Activated CD8-positive, alpha-beta memory T cell treated with anti-CD3 and anti-CD28 coated beads, Interleukin-2, amount 50 U/mL, for 24 hours (primary cell): Measurements from ENCODE around the gene MEP1B.
"Not testable (repeated sequence)": the region's sequence is repeated elsewhere in the genome, so short reads cannot be mapped to it uniquely, and the experiment has no call there.

Experiments used
- DNase-seq: peaks from one replicate; pipeline ENCODE4 v3.0.0-alpha.2; 2020; ENCODE audit errors: extremely low read depth

Gene MEP1B

DNA sequence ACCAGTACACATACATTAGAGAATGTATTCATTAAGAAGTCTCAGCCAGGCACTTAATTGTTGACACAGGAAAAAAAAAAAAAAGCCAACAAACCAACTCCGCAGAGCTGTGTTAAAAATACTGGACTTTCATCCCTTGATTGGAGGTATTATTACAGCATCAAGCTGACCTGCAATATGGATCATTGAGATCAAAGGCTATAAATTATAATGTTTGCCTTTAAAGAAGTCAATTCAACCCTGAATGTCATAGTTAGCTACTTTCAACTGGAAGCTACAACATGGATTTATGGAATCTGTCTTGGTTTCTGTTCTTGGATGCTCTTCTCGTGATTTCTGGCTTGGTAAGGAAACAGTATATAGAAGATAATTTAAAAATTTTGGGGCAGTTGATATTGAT lies at the start of gene MEP1B:
Gene MEP1B (plus strand): TSS at position 250 of the 400 bp plus-strand sequence. CDS start 32 bp downstream, at position 282.
- DNase-seq, result no peak

- no peak for DNase-seq
Measured at GRCh38 chr18:32148185-32148870, 41.5 kb upstream of the MEP1B start.

- no peak for DNase-seq
Measured at GRCh38 chr18:32152705-32153448, 37.0 kb upstream of the MEP1B start.

DNA sequence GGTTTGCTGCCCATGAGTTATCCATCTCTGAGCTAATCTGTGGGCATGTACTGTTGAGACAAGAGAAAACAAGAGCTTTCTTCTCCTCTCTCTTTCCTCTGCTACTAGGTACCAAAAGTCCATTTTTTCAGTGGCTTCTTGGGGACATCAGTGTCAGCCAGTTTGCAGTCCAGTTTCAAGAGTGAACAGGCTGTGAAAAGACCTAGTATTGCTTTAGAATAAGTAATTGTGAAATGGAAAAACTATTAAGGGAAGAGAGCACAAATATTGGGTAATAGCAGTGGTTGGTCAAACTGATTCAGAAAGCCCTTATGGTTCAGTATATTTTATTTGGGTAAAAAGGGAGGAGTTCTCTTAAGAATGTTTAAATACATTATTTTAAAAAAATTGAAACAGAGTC lies 33.0 kb upstream of the MEP1B start:
- no peak for DNase-seq

DNA sequence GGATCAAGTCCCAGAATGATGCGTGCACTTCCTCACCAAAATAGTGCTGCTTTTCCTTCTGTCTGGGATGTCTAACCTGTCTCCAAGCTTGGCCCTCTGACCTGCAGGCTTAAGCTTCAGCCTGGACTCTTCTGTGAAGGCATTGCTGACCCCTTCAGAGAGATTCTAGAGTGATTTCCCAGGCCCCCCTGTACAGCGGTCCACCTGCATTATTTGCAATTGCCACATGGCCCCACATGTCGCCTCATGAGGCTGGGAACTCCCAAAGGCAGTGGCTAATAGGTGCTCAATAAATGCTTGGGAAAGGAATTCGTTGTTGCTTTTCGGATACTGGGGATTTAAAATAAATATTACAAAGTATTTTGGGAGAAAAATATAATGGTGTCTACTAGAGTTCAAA lies 32.3 kb upstream of the MEP1B start:
- DNase-seq, result no peak

DNA sequence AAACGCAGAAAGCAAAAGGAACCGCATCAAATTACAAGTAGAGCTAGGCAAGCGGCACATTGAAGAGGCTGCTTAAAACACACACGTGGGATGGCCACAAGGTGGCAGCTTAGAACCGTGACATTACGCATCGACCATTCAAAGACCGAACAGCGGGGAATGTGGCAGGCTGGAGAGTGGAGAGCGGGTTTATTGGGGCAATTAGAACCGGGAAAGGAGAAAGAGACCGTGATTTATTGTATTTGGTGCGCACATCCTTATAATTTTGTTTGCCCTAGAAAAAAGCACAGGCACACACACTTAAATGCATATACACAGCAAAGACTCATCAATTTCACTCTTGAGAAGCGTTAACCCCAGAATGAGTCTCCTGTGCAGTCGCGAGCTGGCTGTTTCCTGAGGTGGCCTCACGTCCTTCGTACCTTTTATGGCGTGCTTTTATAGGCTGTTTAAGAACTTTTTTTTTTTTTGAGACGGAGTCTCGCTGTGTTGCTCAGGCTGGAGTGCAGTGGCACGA lies 31.7 kb upstream of the MEP1B start:
- DNase-seq, result peak; percentile 21

DNA sequence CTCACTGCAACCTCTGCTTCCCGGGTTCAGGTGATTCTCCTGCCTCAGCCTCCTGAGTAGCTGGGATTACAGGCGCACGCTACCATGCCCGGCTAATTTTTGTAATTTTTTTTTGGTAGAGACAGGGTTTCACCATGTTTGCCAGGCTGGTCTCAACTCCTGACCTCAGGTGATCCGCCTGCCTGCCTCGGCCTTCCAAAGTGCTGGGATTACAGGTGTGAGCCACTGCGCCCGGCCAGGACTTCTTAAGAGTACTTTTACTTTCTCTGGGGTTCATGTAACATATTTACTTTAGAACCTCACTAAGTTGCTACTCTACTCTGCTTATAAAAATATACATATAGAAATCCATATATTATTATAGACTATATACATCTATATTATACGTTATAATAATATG lies 31.2 kb upstream of the MEP1B start:
- not testable (repeated sequence) for DNase-seq

- DNase-seq, result no peak
Measured at GRCh38 chr18:32160547-32160946, 29.3 kb upstream of the MEP1B start.

DNA sequence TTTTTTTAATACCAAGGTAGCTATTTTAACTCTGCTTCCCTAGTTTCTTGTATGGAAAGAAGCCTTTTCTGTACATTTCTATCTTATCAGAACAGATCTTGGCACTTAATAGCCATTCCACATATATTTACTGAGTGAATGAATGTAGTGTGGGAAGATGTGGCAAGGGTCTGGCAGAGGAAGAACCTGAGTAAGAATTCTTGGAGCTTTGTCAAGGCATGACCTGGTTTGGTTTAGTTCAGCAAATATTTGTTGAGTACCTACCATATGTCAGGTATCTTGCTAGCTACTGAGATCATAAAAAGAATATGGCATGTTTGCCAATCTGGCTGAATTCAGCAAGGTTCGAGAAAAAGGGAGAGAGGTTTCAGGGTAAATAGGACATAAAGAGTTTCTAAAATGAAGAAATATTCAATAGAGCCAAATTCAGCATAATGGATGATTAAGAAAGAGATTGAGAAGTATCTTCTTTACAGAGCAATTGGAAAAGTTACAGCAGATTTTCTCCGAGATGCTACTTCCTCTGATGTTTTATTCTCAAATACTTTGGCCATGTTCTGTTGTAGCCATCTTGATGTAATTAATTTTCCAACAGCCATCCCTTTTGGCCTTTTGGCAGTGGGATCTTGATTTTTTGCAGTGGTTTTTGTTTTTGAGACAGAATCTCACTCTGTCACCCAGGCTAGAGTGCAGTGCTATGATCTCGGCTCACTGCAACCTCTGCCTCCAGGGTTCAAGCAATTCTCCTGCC lies 21.7 kb upstream of the MEP1B start:
- no peak for DNase-seq

- no peak for DNase-seq
Measured at GRCh38 chr18:32173654-32174053, 16.2 kb upstream of the MEP1B start.

DNA sequence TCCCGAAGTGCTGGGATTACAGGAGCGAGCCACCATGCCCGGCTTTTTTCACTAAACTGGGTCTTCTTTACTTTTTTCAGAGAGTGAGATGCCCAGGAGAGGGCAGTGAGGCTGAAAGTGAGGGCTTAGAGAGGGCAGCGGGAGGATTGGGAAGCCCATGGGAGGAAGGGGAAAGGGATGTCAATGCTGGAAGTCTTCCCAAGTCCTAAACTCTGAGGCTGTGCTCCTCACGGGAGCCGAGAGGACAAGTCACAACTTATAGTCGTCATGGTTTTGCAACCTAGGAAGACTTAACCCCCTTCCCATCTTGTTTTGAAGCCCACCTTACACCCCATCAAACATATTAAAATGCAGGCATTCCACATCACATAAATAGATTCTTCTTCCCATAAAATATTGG lies 15.1 kb upstream of the MEP1B start:
- DNase-seq, result no peak

DNA sequence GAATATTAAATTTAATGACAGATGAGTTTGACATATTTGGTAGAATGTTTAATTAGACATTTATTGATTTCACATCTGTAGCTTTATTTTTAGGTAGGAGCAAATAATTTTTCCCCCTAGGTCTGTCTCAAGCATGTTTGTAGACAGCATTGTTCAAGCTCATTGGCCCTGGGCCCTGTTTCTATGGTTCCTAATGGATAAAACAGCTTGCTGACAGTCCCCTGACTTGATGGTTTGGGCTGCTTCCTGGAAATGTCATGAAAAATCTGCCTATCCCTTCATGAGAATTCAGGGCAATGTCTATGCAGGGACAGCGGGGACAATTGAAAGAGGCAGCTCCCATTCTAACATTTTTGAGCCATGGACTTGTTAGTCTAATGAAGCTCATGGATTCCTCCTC lies 14.6 kb upstream of the MEP1B start:
- DNase-seq, result no peak

GRCh38 chr18:32176745-32177144 lies 13.1 kb upstream of the MEP1B start:
- DNase-seq, result not testable (repeated sequence)

DNA sequence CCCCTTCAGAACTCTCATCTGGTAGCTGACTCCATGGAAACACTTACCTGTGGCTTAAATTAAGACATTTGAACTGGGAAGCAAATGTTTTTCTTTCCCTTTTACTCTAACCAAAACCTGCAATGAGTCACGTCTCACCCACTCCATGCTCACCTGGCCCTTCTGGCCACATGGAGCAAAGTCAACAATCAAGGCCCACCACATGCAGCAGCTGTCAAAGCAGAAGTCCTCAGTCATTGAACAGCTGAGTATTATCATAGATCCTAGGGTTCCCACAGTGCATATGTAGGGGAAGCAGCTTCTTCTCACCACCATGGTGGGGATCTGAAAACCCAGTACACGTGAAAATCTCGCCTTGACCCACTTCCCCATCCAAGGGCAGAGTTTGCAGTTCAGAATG lies 12.3 kb upstream of the MEP1B start:
- DNase-seq, result no peak

DNA sequence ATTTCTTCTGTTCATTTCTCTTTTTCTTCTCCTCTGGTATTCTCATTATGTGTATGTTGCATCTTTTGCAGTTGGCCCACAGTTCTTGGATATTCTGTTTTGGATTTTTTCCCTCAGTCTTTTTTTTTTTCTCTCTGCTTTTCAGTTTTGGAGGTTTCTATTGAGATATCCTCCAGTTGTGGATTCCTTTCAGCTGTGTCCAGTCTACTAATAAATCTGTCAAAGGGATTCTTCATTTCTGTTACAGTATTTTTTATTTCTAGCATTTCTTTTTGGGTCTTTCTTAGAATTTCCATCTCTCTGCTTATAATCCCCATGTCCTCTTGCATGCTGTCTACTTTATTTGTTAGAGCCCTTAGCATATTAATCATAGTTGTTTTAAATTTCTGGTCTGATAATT lies 6.3 kb upstream of the MEP1B start:
- DNase-seq, result no peak

DNA sequence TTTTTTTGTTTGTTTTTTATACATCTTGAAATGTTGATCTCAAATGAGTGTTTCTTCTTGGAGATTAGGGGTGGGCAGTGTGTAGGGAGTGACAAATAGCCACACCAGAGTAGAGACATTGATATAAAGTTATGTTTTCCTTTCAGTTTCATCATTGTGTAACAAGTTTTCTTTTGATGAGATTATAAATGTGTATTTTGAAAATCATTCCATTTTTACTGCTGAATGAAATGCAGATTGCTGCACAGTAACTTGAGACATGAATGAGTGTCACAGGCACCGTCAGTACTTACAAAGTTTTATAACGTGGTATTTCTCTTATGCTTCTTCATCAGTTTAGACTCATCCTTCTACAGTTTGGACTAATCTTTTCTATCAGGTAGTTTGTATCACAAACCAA lies 370 bp downstream of the MEP1B start:
- no peak for DNase-seq

DNA sequence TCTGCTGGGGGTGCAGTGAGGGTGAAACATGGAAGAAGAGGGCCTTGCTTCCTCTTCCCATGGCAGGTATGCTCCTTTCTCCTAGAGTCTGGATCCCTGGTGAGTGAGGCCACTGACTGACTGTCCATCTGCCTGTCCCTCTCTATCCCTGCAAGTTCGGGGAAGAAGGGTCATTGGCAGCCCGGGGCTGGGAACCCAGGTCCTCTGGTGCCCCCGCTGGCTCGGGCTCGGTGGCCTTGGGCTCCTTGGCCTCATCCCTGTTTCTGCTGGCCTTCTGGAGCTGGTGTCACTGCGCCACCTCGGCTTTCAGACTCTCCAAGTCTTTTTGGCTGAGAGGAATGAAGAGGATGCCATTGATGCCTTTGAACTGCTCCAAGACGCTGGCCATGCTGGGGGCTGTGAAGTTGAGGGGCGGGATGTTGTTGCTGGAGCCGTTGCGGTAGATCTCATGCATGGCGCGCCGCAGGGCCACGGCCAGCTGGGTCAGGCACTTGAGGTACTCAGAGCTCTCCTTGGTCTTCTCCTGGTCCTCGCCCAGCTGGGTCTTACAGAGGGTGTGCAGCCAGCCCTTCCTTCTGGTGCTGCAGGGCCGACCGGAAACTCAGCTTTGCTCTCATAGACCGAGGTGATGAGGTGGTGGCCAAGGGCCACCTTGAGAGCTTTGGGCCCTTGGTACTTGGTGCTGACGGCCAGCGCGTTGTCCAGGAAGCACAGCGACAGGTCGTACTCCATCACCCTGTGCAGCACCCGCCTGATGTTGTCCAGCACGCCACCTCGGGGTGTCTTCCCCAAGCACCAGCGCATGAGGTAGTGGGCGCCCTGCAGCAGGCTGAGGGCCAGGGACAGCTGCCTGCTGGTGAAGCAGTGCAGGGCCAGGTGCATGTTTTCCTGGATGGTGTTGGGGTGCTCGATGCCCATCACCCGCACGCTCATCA lies 6.3 kb downstream of the MEP1B start:
- DNase-seq, result no peak

DNA sequence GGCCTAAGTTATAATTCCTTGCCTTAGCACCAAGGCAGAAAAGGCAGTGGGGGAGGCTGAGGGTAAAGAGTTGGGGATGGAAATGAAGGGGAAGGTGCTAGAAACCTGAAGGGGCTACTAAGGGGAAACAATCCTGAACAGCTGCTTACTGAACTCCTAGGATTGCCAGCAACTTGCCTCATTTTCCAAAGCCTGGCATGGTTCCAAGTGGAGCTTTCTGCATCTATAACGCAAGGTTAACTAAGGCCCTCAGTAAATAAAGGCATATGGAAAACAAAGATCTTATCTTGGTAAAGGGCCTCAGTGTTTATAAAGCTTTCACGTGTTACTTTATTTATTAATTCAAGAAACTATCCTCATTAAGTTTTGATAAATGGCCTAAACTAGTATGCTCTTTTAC lies 10.9 kb downstream of the MEP1B start:
- DNase-seq, result no peak

DNA sequence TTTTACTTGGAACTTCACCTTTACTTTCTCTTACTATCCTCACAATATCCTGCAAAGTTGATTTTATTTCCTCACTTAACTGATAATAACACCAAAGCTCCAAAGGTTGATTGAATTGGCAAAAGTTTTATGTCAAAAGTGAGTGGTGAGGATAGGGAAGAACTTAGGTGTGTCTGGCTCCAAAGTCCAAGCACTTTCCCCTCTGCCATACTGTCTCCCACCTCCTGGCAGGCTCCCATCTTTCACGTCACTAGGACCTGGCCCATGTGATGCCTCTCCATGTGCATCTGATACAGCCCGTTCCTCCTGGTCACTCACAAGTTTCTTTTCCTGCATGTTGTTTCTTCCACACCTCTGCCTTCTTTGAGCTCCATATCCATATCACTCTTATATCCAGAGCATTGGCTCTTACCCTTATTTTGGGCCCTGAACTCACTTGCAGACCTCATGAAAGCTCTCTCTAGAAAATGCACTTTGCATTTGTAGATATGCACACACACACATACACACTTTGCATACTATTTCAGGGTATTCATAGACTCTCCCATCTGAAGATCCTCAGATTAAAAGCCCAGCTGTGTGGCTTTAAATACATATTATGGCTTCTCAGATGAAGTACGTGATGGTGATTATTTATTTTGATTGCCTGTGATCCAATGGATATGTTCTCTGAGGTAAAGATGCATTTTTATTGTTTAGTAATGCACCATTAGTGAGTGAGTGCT lies 12.3 kb downstream of the MEP1B start:
- no peak for DNase-seq

DNA sequence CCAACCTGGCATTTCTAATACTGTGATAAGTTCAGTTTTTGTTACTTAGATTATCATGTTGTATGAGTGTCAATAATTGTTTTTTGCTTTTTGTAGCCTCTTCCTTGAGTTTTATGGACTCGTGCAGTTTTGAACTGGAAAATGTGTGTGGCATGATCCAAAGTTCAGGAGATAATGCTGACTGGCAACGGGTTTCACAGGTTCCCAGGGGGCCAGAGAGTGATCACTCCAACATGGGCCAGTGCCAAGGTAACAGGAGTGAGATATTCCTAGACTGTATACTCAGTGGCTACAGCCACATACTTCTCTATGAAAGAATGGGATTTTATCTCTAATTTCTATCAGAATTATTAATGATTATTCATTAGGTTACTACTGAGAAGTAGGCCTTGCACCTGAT lies 18.2 kb downstream of the MEP1B start:
- no peak for DNase-seq

GRCh38 chr18:32208577-32208976 lies 18.7 kb downstream of the MEP1B start:
- DNase-seq, result no peak
